B cell (primary cell): ENCODE data around the gene CBARP. TPM values are rescaled to one million over a fixed set of nuclear protein-coding genes. Genes with fewer than 3 reads are reported as not detected.

Source experiments
- ATAC-seq: fragments of 200-7000 bp; cut with Tn5 transposase; one replicate; pipeline ENCODE4 v1.10.0; 2021; ENCODE audit warnings: low read depth, mild to moderate bottlenecking, moderate number of reproducible peaks, moderate library complexity
- CTCF ChIA-PET: fragments of 350-600 bp; sonication (Branson Sonifier 250); formaldehyde crosslinking; loops from one replicate; lab custom pipeline; 2021; ENCODE audit warnings: antibody characterized with exemption, inconsistent platforms; lab: Charles Lee
- POLR2A ChIA-PET: fragments of 350-600 bp; sonication (Branson Sonifier 250); formaldehyde crosslinking; loops from one replicate; lab custom pipeline; 2021; ENCODE audit warnings: antibody characterized with exemption; lab: Charles Lee
- DNase-seq: peaks from one replicate; pipeline ENCODE4 v3.0.0; 2013
- H2AFZ ChIP-seq: 2 replicates; pipeline ENCODE4 v1.6.1; 2012; ENCODE audit warnings: mild to moderate bottlenecking, low read depth, low read length; ENCODE audit not compliant: insufficient read depth, poor library complexity, severe bottlenecking
- H3K27ac ChIP-seq, 2 donors: 1 replicate in 1 of 2; 2 replicates in 1 of 2; pipeline ENCODE4 v1.5.1; 2012 to 2013; ENCODE audit warnings: low read length in 2 of 2, mild to moderate bottlenecking in 2 of 2, moderate library complexity in 1 of 2
- H3K27me3 ChIP-seq, 4 experiments: fragments of 200-600 bp in 1 of 4; sonication (generic) in 1 of 4; replicated peaks in 1 of 4; 1 replicate in 2 of 4; 2 replicates in 2 of 4; pipeline versions ENCODE4 v1.6.1 to v1.7.0; 2013 to 2016; ENCODE audit warnings: low read length in 3 of 4, mild to moderate bottlenecking in 2 of 4, mixed read lengths in 1 of 4, moderate library complexity in 1 of 4; ENCODE audit not compliant: insufficient read depth in 4 of 4, control insufficient read depth in 3 of 4; ENCODE audit errors: control extremely low read depth in 1 of 4
- H3K36me3 ChIP-seq, 2 experiments: replicated peaks in 1 of 2; 1 replicate in 1 of 2; 2 replicates in 1 of 2; pipeline versions ENCODE4 v1.6.1 to v1.7.1; 2013; ENCODE audit warnings: low read length in 1 of 2; ENCODE audit not compliant: insufficient read depth in 2 of 2, control insufficient read depth in 1 of 2; ENCODE audit errors: control extremely low read depth in 1 of 2, extremely low read depth in 1 of 2
- H3K4me1 ChIP-seq, 2 donors: fragments of 200-600 bp in 1 of 2; sonication (generic) in 1 of 2; 1 replicate in 1 of 2; 2 replicates in 1 of 2; pipeline versions ENCODE4 v1.5.1 to v1.6.1; 2013 to 2017; ENCODE audit warnings: low read length in 2 of 2; ENCODE audit not compliant: control insufficient read depth in 2 of 2, insufficient read depth in 2 of 2
- H3K4me2 ChIP-seq: replicated peaks from 2 replicates; pipeline ENCODE3; 2012; ENCODE audit warnings: mild to moderate bottlenecking, low read depth, low read length; ENCODE audit not compliant: poor library complexity, severe bottlenecking
- H3K4me3 ChIP-seq, 5 experiments: fragments of 200-600 bp in 1 of 5; sonication (generic) in 1 of 5; 1 replicate in 3 of 5; 2 replicates in 2 of 5; pipeline versions ENCODE4 v1.5.1 to v1.7.0; 2011 to 2016; ENCODE audit warnings: low read length in 4 of 5, mild to moderate bottlenecking in 4 of 5, low read depth in 2 of 5, control low read depth in 1 of 5, moderate library complexity in 1 of 5; ENCODE audit not compliant: insufficient read depth in 1 of 5; ENCODE audit errors: control extremely low read depth in 1 of 5, extremely low read depth in 1 of 5
- H3K79me2 ChIP-seq: fragments of 200-600 bp; sonication (generic); one replicate; pipeline ENCODE4 v1.6.0; 2016; ENCODE audit warnings: low read length; ENCODE audit not compliant: control insufficient read depth, insufficient read depth
- H3K9ac ChIP-seq: fragments of 200-600 bp; sonication (generic); 2 replicates; pipeline ENCODE4 v1.6.1; 2017; ENCODE audit warnings: mild to moderate bottlenecking, low read length, moderate library complexity
- H3K9me3 ChIP-seq, 3 donors: one replicate each; pipeline versions ENCODE4 v1.6.1 to v1.7.1; 2013; ENCODE audit warnings: low read length in 2 of 3; ENCODE audit not compliant: control insufficient read depth in 2 of 3, insufficient read depth in 1 of 3; ENCODE audit errors: control extremely low read depth in 1 of 3
- H4K20me1 ChIP-seq: 2 replicates; pipeline ENCODE4 v1.6.0; 2012; ENCODE audit warnings: mild to moderate bottlenecking, low read length; ENCODE audit not compliant: insufficient read depth, control insufficient read depth, poor library complexity, severe bottlenecking
- H3K27ac Mint-ChIP-seq: one replicate; pipeline ENCODE4 v1.8.0; 2021; ENCODE audit warnings: mixed read lengths
- H3K27me3 Mint-ChIP-seq: one replicate; pipeline ENCODE4 v1.8.0; 2021; ENCODE audit warnings: mixed read lengths
- H3K4me1 Mint-ChIP-seq: one replicate; pipeline ENCODE4 v1.8.0; 2021; ENCODE audit warnings: mixed read lengths
- H3K4me3 Mint-ChIP-seq: one replicate; pipeline ENCODE4 v1.8.0; 2021; ENCODE audit warnings: mixed read lengths
- H3K9me3 Mint-ChIP-seq: one replicate; pipeline ENCODE4 v1.8.0; 2022; ENCODE audit warnings: mixed read lengths; ENCODE audit not compliant: insufficient read depth
- CTCF ChIP-seq: fragments of 200-600 bp; IDR thresholded peaks from one replicate; pipeline ENCODE4 v1.8.0; 2022; ENCODE audit warnings: antibody characterized with exemption, mild to moderate bottlenecking
- EZH2 ChIP-seq: IDR thresholded peaks from 2 replicates; pipeline ENCODE4 v1.6.1; 2012; ENCODE audit warnings: borderline replicate concordance, low read depth, mild to moderate bottlenecking, moderate library complexity, low read length; ENCODE audit not compliant: insufficient read depth, poor library complexity, severe bottlenecking
- WGBS: methylation state at CpG from one replicate; pipeline ENCODE4 v1.1.5; 2013; ENCODE audit warnings: missing lambda C conversion rate; ENCODE audit not compliant: insufficient coverage; 5-methylcytosine and 5-hydroxymethylcytosine counted together
- intact Hi-C: fragments of 100-400 bp; cut with micrococcal nuclease; formaldehyde crosslinking; loops from one replicate; pipeline ENCODE4 v1.10.0; 2022
- polyA plus RNA-seq: library from polyadenylated mRNA; depleted of rRNA; stranded (reverse); fragments of >200 nt; gene quantifications from 2 replicates; pipeline ENCODE4 v1.2.3, GENCODE V29; 2012
- total RNA-seq, 2 donors: library from RNA; stranded (reverse); fragments of 120-200 nt in 1 of 2; gene quantifications; 1 replicate in 1 of 2; 2 replicates in 1 of 2; pipeline versions ENCODE4 v1.2.3 to v1.2.4, GENCODE V29; 2013 to 2022

CBARP gene
- total and polyA plus RNA-seq, 2 donors (not counting 1 experiment from before 2014, with no cell fraction given) = not detected

GRCh38 chr19:1264801-1265614, 27.2 kb upstream of the CBARP start:
- Mint-ChIP-seq H3K9me3 (no peaks in the 10 kb centered on the region), H3K4me1 (peaks cover 75% of the 10 kb centered on the region), H3K27ac (peak overlapping the region; percentile 100), H3K4me3 (peak overlapping the region; percentile 95), H3K27me3 (no peaks in the 10 kb centered on the region)
- peaks cover 41% of the 10 kb centered on the region for H3K79me2 ChIP-seq
- peak overlapping the region; percentile 96 to 99 for H3K27ac ChIP-seq
- H3K4me1 ChIP-seq = peaks cover 72 to 84% of the 10 kb centered on the region in 2 donors
- ATAC-seq (peak; percentile 9), DNase-seq (peak; percentile 94)
- peak overlapping the region in 4 of 5 experiments; percentile 2 to 17 (median 6) for H3K4me3 ChIP-seq
- H4K20me1 ChIP-seq = peaks cover 26% of the 10 kb centered on the region
- peak overlapping the region; percentile 44 for H3K9ac ChIP-seq
- CTCF ChIA-PET = interaction anchor here (1.7 to 10.0 kb wide), 3 partner anchors 11 to 51 kb away, joined by 4 to 658 read pairs (median 113); partner anchors contain the start of gene ATP5F1D
- H3K9me3 ChIP-seq = no peaks in the 10 kb centered on the region
- intact Hi-C loops = loop anchor here (5.0 kb wide), 2 partner anchors 163 to 358 kb away; partner anchors contain the start of gene GPX4
- POLR2A ChIA-PET = interaction anchor here (0.6 to 11.0 kb wide), 5 partner anchors 9 to 356 kb away, joined by 3 to 402 read pairs (median 33); partner anchors contain the start of genes ATP5F1D and MIDN
- TF ChIP-seq CTCF (no peak), EZH2 (no peak)
- peaks cover 0 to 3% of the 10 kb centered on the region in 2 experiments for H3K36me3 ChIP-seq
- H2AFZ ChIP-seq = no peak overlapping the region
- no peaks in the 10 kb centered on the region for H3K27me3 ChIP-seq
- peak overlapping the region; percentile 83 for H3K4me2 ChIP-seq
- WGBS = 29% methylated on average over 26 of the region's 26 CpGs
